ENCODE measurements around the gene HEYL.

GRCh38 chr1:39657402-39657801, 18.0 kb upstream of the HEYL start:
- no peak for TF ChIP-seq ZNF274 (IDR thresholded peaks at IDR 0.05; ENCODE audit: low read depth, low read length)
- no peak for TF ChIP-seq YY1 (IDR thresholded peaks at IDR 0.05; ENCODE audit: insufficient read depth, insufficient read length)
